Measurements from ENCODE around the gene ADAM30.
A peak's percentile ranks its signal among the peaks of the same experiment; 100 is the strongest.

The ADAM30 gene

GRCh38 chr1:119906927-119907652 lies 10.8 kb upstream of the ADAM30 start:
- DNase-seq, result no peak

- no peak for DNase-seq
These were observed 7.1 kb upstream of the ADAM30 start for GRCh38 chr1:119903443-119903835.

GRCh38 chr1:119902775-119903442 lies 6.6 kb upstream of the ADAM30 start:
- DNase-seq, result no peak

GRCh38 chr1:119898981-119899720 lies 2.8 kb upstream of the ADAM30 start:
- DNase-seq, result no peak

GRCh38 chr1:119898530-119898929 lies 2.2 kb upstream of the ADAM30 start:
- DNase-seq, result no peak

- no peak for DNase-seq
These were observed 1.2 kb downstream of the ADAM30 start for GRCh38 chr1:119895102-119895501.

GRCh38 chr1:119893827-119894700 lies 2.3 kb downstream of the ADAM30 start:
- DNase-seq, result no peak

GRCh38 chr1:119893238-119893791 lies 3.0 kb downstream of the ADAM30 start:
- no peak for DNase-seq

GRCh38 chr1:119891386-119891785 lies 4.9 kb downstream of the ADAM30 start:
- DNase-seq, result no peak

GRCh38 chr1:119888476-119888875 lies 7.8 kb downstream of the ADAM30 start:
- no peak for DNase-seq

GRCh38 chr1:119887427-119887826 lies 8.9 kb downstream of the ADAM30 start:
- no peak for DNase-seq

- peak; percentile 56 for DNase-seq
These were observed 10.2 kb downstream of the ADAM30 start for GRCh38 chr1:119885903-119886783.

GRCh38 chr1:119884711-119885110 lies 11.6 kb downstream of the ADAM30 start:
- no peak for DNase-seq

GRCh38 chr1:119883826-119884225 lies 12.5 kb downstream of the ADAM30 start:
- DNase-seq, result no peak

GRCh38 chr1:119882132-119883049 lies 13.9 kb downstream of the ADAM30 start:
- no peak for DNase-seq

GRCh38 chr1:119879510-119880434 lies 16.5 kb downstream of the ADAM30 start:
- DNase-seq, result no peak

GRCh38 chr1:119878171-119878570 lies 18.1 kb downstream of the ADAM30 start:
- no peak for DNase-seq

- DNase-seq, result no peak
These were observed 22.1 kb downstream of the ADAM30 start for GRCh38 chr1:119874186-119874585.

Measured in EL (cell line).